GM21737 (cell line): ENCODE data around the gene ATP10A.

ENCODE experiments used
- ATAC-seq: cut with Tn5 transposase; IDR thresholded peaks from one replicate; pipeline ENCODE4 v1.9.1; 2021; ENCODE audit warnings: mild to moderate bottlenecking, moderate library complexity; ENCODE audit not compliant: unreplicated experiment

Gene ATP10A

DNA sequence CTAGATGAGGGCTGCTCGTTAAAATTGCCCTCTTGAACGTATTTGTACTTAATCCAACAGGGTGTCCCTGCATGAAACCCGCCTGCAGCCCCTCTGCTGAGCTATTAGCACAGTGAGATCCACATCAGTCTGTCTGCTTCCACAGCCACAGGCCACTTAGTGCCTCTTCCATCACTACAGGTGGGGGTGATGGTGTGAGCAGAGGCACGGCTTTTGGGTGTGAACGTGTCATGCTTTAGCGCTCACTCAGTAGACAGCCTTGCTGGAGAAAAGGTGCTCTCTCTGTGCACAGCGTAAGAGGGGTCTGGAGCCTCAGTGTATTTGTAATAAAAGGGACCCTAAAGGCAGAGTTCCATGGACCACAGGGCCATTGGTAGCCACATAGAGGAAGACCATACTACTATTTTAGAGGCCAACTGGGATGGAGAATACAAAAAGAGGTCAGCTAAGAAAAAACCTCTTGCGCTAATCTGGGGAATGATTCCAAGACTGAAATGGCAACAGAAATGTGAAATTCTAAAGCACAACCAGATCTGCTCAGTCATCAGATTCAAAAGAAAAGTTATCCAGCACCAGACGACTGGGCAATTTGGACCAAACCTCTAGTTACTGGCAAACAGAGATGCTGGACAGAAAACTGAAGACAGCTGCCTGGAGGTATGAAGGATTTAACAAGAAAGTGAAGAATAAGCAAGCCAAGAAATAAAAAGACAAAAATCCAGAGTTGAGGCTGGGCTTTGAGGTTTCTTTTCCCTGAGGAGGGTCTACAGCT lies 120.2 kb downstream of the ATP10A start:
- ATAC-seq = no peak

DNA sequence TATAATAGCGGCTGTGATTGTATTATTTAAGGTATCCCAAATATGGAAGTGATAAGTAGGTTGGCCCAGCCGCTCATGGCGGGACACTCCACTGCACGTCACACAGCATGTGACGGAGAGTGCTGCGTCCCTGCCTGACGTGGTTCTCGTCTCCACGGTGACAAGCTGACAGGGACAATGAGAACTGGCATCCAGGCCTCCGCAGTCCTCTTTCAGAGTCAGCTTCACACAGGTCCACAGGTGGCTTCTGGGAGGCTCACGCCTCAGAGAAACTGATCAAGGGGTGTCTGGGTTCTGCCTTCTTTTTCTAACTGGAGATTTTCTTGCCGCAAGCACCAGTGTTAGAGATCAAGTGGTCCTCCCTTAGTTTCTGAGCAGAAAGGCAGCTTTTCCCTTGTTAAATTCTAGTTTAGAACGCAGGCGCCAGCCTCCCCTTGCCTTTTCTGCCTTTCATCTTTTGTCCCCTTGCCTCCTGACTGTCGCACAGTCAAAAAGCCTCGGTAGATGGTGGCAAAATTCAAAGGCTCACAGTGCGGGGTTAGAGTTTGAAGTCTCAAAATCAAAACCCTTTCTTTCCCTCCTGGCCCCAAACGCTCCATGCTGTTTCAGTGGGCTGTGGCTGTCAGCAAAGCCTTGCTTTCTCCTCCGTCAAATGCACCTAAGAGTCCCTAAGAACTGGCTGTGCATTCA lies 120.9 kb downstream of the ATP10A start:
- ATAC-seq = no peak

DNA sequence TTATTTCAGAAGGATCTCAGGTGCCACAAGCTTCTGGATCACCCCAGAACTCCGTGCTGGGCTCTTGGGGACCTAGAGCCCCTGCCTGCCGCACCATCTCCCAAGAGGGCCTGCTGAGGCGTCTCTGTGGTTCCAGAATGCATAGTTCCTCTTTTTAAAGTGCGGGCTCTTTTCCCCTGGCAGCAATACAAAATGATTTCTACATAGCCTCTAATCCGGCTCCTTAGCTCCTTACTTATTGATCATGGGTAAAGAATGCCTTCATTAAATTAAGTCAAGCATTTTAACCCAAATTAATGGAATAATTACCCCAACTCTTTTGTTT lies 121.9 kb downstream of the ATP10A start:
- no peak for ATAC-seq

DNA sequence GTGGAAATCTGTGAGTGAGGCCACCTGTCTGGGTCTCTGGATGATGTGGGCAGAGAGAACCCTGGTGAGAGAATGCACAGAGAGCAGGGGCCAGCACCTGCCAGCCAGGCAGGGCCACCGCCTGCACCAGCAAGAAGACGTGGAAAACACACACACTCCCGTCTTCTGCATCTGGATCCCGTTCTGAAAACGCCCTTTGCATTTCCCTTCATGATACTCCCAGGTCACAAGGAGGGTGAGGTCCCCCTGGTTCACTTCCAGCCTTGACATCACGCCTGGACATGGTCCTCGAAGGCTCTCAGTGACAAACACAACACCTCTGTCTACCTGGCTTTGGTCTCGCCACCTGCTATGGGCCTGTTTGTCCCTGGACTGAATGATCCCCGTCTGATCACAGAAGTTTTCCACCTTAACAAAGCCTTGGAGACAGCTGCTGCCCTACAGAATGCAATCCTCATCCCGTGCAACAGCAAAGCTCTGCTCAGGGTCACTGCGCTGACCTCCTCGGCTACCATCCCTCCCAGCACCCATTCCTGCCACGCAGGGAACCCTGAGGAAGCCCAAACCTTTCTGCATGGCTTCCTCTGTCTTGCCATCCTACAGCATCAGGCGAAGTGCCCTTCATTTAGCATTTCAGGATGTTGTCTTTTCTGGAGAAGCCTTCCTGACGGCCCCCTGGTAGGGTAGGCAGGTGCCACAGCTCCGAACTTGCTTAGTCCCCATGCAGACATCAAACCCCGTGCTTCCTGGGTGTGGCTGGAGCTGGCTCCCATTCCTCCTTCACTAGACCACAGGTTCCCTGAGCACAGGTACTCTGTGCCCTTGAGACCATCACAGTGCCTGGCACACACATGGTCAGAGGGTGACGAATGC lies 122.5 kb downstream of the ATP10A start:
- no peak for ATAC-seq

DNA sequence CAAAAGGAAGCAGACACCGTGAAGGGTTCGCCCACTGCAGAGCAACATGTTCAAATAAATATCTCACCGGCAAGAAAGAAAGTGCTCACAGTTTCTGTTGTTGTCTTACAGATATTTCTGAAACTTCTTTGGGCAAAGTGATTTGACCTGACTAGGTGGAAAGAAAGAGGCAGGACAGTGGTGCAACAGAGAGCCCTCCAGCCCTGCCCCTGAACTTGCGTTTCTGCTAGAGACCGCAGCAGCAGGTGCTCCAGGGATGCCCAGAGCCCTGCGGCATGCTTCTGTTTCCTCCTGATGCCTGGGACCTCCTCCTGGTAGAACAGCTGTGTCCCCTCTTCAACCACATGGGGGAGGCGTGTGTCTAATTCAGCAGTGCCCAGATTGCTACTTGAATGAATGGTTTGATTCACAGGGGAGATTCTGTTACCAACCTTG lies 123.4 kb downstream of the ATP10A start:
- ATAC-seq = no peak

DNA sequence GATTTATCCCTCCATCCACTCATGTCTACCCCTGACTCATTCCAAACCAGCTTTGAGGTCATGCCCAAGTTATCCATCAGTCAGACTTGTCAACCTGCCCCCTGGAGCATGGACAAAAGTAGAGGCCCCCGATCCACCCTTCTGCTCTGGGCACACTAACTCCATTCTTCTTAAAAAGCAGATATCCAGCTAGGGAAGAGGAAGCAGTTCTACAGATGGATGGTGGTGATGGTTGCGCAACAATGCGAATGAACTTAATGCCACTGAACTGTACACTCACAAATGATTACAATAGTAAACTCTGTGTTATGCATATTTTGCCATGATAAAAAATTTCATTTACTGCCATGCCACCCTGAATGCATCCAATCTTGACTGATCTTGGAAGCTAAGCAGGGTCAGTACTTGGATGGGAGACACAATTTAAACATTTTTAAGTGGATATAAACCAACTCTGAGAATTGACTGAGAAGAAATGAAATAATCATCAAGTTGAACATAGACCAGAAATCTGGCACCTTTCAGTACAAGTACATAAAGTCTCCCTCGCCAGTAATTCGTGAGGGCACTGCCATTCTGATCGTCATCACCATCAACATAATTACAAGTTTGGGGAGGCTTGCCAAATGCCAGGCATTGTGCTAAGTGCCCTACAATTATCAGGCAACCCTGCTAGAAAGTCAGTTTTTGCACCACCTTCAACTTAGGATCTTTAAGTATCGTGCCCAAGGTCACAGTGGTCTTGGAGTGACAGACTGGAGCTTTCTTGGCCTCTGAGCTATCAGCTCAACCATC lies 124.8 kb downstream of the ATP10A start:
- ATAC-seq = no peak

DNA sequence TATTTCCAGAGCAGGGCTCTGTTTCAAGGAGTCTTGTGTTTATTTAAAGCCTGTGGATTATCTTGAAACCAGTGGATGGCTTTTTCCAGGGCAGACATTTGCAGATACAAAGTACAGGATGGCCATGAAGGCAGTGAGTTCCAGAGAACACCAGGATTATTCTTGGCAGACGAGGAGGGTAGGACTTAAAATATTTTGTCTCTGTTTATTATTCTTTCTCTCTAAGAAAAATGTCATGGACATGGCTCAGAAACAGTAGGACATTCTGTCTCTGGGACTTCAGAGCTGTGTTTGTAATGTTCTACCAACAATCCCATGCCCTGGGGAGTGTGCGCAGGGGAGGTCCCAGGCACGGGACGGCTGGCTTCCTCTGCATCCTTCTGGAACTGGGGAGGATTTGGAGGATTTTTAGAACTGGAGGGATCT lies 125.9 kb downstream of the ATP10A start:
- ATAC-seq = no peak

DNA sequence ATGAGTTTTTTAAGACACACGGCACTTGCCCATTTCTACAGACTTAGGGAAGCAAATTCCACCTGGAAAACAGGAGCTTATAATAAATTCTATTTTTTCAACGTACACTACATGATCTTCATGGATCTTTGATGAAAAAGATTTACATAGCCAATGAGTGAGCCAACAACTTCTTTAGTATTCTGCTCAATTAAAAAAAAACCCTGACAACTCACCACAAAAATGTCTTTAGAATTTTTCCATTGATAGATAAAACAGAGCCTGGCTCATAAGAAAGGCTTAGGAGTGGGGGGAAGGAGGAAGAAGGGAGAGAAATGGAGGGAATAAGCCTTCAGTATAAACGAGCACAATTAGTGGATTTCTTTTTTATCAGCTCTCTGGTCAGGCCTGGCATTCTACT lies 126.7 kb downstream of the ATP10A start:
- ATAC-seq = no peak

DNA sequence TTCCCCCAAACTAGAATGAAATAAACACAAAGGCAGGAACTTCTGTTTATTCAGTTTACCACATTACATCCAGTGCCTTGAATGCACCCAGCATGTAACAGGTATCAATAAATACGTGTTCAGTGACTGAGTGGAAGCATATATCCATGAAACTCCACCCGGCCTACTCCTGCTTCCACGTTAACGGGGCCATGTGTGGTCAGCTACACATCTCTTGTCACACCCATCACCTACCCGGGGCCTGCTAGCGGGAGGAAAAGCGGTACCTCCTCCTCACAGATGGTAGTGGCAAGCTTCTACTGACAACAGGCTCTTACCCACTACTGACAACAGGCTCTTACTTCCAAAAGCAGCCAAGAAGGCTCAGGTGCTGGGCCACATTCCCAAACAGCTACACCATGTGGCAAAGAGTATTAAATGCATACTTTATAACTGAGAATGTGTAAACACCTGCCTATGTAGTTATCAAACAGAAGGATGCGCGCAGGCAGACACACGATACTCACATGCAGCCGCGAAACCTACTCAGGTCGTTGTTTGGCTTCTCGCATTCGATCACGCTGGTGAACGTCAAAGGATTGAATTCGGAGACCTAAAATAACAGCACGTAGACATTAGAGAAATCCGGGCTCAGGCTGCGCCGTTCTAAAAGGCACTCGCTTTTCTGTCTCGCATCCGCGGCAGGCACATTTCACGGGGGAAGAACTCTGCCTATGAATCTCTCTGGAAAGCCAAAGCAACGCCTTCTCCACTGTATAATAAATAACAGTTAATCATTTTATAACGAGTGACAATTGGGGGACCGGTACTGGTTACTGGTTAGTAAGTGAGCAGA lies 127.4 kb downstream of the ATP10A start:
- ATAC-seq = no peak

DNA sequence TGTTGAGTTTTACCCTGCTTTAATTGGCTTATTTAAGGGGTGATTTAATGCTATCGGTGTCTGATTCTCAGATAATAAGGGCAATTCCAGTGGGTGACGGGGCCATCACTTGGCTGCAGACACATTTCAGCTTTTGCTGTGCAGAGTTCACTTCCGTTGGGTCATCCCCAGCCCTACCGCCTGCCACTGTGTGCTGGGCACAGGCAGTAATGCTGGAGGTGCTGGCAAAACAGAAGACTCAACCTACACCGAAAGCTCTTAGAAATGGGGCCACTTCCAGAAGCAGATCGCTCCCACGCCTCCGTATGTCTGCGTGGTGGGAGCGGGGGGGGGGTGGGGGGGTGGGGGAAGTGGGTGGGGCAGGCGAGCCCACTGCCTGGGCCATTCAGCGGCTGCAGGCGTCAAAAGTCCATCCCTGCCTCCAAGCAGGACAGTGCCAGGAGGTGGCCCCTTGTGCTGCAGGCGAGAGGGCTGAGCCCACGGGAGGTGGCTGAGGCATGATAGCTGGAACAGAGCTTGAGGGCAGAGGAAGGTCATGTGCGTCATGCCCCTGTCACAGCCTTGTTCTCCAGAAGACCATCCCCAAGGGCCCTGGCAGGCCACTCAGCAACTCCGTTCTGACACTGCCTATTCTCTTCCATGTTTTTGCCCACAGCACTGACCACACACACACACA lies 128.3 kb downstream of the ATP10A start:
- no peak for ATAC-seq

DNA sequence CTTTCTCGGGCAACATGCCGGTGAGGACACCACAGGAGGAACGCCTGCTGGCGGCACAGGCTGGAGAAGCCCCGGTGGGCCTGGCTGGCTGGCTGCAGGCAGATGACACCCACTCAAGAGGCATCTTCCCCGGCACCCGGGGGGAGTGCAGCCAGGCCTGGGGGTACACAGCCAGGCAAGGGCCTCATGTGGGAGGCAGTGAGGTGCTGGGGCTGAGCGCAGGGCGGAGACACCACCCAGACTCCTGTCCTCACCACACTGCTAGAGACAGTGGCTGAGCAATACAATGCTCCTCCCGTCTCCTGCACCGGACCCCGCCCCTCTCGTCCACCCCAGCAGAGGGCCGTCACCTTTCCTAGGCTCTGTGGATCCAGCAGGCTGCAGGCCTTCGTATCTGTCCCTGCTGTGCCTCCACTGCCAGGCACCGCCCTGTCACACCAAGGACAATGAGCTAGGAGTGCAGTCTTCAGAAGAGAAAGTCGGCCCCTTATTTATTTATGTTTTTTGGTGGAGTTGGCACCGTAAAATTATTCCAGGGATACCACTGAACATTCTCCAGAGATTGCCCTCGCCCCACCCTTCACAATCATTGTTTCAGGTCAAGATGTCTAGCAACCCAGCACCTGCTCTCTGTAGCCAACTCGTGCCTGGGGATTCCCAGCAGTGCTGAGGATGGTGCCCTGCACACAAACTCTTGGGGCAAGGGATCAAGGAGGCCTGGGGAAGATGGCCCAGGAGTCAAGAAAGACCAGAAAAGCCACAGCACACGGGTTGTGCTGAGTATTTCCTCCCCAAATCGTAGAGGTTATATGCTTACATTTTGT lies 129.1 kb downstream of the ATP10A start:
- no peak for ATAC-seq

DNA sequence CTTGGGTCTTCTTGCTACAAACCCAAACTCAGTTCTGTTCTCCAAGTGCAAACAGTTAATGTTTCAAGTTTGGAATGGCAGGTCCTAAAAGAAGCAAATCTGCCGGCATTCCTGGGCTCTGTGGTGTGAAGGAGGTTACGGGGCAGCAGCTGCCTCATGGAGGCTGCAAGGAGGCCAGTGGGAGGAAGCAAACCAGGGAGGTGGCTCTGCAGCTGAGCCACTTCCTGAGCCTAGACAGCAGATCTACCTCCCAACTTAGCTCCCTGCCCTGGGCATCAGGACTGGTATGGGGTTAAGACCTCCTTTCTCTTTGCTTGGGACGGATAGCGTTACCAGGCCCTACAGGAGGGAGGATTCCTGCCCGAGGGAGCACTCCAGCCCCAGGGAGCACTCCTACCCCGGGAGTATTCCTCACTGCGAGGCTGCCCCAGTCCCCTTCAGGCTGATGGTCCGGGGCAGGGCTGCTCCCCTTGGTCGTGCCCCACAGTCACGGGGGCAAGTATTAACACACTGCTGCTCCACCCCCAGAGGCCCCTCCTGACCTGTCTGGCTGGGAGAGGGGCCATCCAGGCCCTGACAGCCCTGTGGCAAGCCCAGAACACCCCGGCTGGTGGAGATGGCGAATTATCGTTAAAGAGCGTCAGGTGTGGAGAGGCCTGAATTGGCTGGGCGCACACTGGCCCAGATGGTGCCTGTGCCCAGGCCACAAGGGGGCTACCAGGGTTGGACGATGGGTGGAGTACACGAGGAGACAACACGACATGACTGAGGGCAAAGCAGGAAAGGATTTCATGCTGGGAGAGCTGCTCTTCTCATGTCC lies 129.9 kb downstream of the ATP10A start:
- ATAC-seq = no peak

DNA sequence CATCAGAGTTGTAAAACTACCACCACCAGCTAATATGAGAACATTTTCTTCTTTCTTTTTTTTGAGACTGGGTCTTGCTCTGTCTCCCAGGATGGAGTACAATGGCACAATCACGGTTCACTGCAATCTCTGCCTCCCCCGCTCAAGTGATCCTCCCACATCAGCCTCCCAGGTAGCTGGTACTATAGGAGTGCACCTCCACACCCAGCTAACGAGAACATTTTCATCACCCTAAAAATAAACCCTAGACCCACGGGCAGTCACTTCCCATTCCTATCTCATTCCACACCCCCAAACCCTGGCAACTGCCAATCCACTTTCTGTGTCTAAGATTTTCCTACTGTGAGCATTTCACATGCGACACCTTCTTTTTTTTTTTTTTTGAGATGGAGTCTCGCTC lies 130.9 kb downstream of the ATP10A start:
- no peak for ATAC-seq

DNA sequence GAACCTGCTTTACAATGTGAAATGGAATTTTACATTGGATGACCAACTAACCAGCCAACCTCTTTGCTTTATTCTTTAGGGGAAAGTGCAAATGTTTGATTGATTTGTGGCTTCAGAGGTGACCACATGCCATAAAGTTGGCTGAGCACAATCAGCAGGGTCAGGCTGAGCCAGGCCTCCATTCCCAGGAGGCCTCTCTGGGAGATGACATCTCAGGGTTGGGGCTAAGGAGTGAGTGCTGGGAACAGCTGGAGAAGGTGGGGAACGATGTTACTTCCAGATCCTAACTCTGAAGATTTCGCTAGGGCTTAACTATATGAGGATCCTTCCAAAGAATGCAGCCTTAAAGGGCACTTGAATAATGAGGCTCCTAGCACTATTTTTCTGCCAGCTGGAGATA lies 131.7 kb downstream of the ATP10A start:
- no peak for ATAC-seq

DNA sequence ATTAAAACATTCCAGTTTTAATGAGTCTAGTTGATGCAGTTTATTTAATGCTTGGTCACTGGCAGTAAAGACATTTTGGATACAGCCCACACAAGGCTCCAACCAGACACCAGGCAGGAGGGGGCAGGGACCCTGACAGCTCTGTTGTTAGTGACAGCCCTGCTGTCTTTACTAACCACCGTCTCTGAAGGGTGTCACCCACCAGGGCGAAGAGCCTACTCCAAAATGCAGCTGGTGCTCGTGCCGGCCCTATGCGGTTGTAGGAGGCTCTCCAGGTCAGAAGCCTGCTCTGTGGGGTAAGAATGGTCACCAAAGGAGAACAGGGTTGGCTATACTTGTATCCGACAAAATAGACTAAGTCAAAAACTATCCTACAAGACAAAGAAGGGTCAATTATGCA lies 132.2 kb downstream of the ATP10A start:
- no peak for ATAC-seq

DNA sequence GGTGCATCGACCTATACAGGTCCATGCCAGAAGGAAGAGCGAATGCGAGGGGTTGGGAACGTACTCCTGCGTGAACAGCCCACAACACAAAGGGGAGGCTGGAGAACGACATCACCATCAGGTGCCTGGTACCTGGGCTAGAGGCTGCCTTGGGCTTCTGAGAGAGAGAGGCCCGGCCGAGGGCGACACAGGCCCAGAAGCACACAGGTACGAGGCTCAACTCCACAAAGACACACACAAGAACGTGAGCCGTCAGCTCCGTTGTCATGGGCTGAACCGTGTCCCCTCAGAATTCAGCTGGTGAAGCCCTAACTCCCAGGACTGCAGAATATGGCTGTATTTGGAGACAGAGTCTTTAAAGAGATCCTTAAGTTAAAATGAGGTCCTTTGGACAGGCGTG lies 134.3 kb downstream of the ATP10A start:
- no peak for ATAC-seq

DNA sequence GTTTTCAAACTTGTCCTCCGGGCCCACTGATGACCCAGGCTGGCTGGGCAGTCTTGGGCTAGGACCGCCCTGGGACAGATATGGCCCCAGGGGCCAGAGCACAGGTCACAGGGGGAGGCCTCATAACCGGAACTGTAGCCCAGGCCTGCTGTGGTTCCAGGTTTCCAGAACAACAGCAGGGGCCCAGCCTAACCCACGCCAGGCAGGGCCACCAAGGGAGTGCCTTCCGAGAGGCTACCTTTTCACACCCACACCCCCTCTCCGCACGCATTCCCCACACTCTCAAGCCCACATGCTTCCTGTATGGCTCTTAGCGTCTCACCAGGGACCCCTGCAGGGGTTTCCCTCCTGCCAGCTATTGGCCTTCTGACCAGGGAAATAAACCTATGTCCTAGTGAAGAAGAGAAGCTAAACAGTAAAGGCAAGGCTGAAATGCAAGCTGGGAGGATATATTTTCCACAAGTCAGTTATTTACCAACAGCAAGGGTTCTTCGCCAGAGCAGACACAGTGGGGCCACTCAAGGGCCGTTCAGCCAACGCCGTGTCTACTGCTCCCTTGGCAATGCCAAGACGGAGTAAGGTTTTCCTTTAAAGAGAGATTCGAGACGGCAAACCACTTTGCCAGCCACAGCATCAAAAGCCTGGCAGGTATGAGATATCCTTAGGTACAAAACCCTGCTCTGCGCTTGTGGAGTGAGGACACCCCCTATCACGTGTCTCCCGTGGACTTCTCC lies 135.1 kb downstream of the ATP10A start:
- no peak for ATAC-seq
